Body of pancreas (tissue), 4 donors: Measurements from ENCODE around the gene RFT1. TPM values are rescaled to one million over a fixed set of nuclear protein-coding genes. Genes with fewer than 3 reads are reported as not detected.

Source experiments
- ATAC-seq: fragments of 150-250 bp; one replicate; pipeline ENCODE4 v1.9.1; 2016
- DNase-seq, 4 donors: peaks; one replicate each; pipeline ENCODE4 v3.0.0-alpha.2; 2019
- H3K27ac ChIP-seq, 4 donors: fragments of 200-600 bp; sonication (generic); 1 replicate in 3 of 4; 2 replicates in 1 of 4; pipeline versions ENCODE4 v1.5.1 to v1.6.1; 2016 to 2019; ENCODE audit warnings: mild to moderate bottlenecking in 1 of 4, mixed read lengths in 1 of 4, moderate library complexity in 1 of 4
- H3K27me3 ChIP-seq, 2 donors: fragments of 200-600 bp; sonication (generic); one replicate each; pipeline ENCODE4 v1.6.0; 2016; ENCODE audit warnings: mild to moderate bottlenecking in 1 of 2
- H3K36me3 ChIP-seq, 2 donors: fragments of 200-600 bp; sonication (generic); replicated peaks in 1 of 2; 2 replicates each; pipeline ENCODE4 v1.5.1; 2016; ENCODE audit warnings: low read depth in 2 of 2; ENCODE audit not compliant: insufficient read depth in 1 of 2
- H3K4me1 ChIP-seq: fragments of 200-600 bp; sonication (generic); one replicate; pipeline ENCODE4 v1.6.0; 2016
- H3K4me3 ChIP-seq, 2 donors: fragments of 200-600 bp; sonication (generic); 1 replicate in 1 of 2; 2 replicates in 1 of 2; pipeline ENCODE4 v1.5.1; 2016 to 2019
- H3K9me3 ChIP-seq, 3 donors: fragments of 200-600 bp; sonication (generic); 1 replicate in 2 of 3; 2 replicates in 1 of 3; pipeline ENCODE4 v1.5.1; 2016
- POLR2A ChIP-seq, 3 donors: fragments of 450-650 bp; IDR thresholded peaks; one replicate each; pipeline ENCODE4 v1.6.1; 2016; ENCODE audit warnings: antibody characterized with exemption in 3 of 3, mild to moderate bottlenecking in 2 of 3
- WGBS, 2 donors: methylation state at CpG; one replicate each; pipeline ENCODE4 v1.1.5; 2017; 5-methylcytosine and 5-hydroxymethylcytosine counted together
- intact Hi-C: fragments of 100-400 bp; cut with DNase I; formaldehyde crosslinking; loops from one replicate; pipeline ENCODE4 v1.15.1; 2023
- total RNA-seq, 2 donors: library from RNA; depleted of rRNA; stranded (reverse); fragments of >200 nt; gene quantifications; one replicate each; pipeline ENCODE4 v1.1.0, GENCODE V29; 2016
- TF ChIP-seq, protein P1 (sequence below), 7 experiments: fragments of 450-650 bp in 4 of 7; fragments of 200-600 bp in 3 of 7; sonication (generic) in 3 of 7; IDR thresholded peaks; one replicate each; pipeline ENCODE4 v1.5.1; 2016 to 2019; ENCODE audit warnings: antibody characterized with exemption in 7 of 7

The RFT1 gene
- total RNA-seq, 2 donors from 2014 or later, result 10.6 to 19.8 TPM

DNA sequence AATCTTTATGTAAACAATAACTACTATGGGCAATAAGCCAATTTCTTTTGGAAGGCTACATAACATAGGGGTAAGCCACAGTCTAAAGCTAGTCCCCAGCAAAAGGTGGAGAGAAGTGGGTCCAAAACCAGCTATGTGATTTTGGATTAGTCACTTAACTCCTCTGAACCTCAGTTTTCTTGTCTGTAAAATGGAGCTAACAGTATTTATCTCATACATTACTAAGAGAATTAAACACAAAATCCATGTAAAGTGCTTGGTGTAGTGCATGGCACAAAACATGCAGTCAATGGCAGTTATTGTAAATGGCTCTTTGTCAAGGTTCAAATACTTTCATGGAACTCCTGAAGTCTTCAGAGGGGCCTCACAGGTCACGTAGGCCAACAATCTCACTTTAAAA lies 13.3 kb downstream of the RFT1 start:
- Histone ChIP-seq H3K27me3 (no peaks in the 10 kb centered on the region), H3K9me3 (no peaks in the 10 kb centered on the region), H3K4me3 (no peak overlapping the region), H3K36me3 (peaks cover 7 to 24% of the 10 kb centered on the region in 2 donors), H3K27ac (no peak overlapping the region), H3K4me1 (peaks cover 27% of the 10 kb centered on the region)
- DNase-seq, result no peak
- ATAC-seq, result no peak
- 88 to 100% methylated on average over 1 of the region's 1 CpG for WGBS, 2 donors
- TF ChIP-seq, protein P1, sequence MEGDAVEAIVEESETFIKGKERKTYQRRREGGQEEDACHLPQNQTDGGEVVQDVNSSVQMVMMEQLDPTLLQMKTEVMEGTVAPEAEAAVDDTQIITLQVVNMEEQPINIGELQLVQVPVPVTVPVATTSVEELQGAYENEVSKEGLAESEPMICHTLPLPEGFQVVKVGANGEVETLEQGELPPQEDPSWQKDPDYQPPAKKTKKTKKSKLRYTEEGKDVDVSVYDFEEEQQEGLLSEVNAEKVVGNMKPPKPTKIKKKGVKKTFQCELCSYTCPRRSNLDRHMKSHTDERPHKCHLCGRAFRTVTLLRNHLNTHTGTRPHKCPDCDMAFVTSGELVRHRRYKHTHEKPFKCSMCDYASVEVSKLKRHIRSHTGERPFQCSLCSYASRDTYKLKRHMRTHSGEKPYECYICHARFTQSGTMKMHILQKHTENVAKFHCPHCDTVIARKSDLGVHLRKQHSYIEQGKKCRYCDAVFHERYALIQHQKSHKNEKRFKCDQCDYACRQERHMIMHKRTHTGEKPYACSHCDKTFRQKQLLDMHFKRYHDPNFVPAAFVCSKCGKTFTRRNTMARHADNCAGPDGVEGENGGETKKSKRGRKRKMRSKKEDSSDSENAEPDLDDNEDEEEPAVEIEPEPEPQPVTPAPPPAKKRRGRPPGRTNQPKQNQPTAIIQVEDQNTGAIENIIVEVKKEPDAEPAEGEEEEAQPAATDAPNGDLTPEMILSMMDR (IDR thresholded peaks at IDR 0.05), result no peak
- TF ChIP-seq POLR2A (IDR thresholded peaks at IDR 0.05), result no peak
- intact Hi-C loops, result no loop called here

DNA sequence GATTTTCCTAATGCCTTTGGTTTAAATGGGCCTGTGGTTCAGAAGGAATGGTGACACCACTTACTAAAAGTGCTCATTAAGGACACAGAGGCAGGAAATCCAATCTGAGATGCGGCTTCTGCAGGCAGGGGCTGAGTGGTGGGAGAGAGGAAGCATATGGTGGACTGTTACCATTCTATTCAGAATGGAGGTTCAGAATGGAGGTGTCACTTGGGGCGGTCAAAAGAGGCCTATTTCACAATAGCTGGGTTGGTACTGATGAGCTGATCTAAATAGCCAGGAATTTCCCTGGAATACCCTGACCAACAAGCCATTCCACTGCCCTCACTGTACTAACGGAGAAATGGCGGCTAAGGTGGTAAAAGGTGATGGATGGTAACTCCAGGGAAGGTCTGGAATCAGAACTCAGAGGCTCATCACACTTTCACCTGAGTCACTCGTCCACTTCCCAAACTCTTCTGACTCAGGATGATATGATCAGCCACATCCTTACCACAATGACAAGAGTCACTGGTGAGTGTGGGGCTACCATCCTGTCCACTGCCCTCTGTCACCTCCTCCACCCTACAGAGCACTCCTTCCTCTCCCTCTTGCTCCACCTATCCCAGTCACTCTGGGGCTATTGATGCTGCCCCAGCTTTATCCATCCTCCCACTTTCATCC lies 15.7 kb downstream of the RFT1 start:
- no peak for TF ChIP-seq POLR2A (IDR thresholded peaks at IDR 0.05)
- TF ChIP-seq, protein P1 (IDR thresholded peaks at IDR 0.05), result no peak
- no peak for ATAC-seq
- 80 to 93% methylated on average over 5 of the region's 5 CpGs for WGBS, 2 donors
- Histone ChIP-seq H3K27me3 (no peaks in the 10 kb centered on the region), H3K4me3 (no peak overlapping the region), H3K4me1 (peaks cover 18% of the 10 kb centered on the region), H3K36me3 (peaks cover 0 to 15% of the 10 kb centered on the region in 2 donors), H3K9me3 (no peaks in the 10 kb centered on the region), H3K27ac (no peak overlapping the region)
- intact Hi-C loops, result loop anchor here (5.0 kb wide), 1 partner anchor 83 kb away; no protein-coding TSS in a partner anchor
- DNase-seq, result no peak

DNA sequence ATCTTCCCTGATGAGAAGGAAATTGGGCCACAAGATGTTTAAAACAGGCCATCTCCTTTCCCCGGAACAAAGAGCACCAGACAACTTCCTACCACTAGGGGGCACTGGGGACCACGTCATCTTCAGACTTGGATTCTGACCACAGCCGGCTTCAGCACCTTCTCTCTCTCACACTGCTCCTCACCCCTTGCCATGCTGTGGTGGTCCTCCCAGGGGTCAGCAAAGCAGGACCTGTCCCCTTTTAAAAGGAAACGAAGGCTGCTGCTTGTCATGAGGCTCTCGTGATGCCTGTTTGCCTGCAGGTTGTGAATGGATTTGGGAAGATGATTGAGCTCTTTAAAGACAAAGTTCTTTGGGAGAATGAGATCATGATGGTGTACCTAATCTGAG lies 16.2 kb downstream of the RFT1 start:
- no peaks in the 10 kb centered on the region for H3K9me3 ChIP-seq
- 4 to 5% methylated on average over 5 of the region's 5 CpGs for WGBS, 2 donors
- H3K4me3 ChIP-seq, result no peak overlapping the region
- peaks cover 18% of the 10 kb centered on the region for H3K4me1 ChIP-seq
- DNase-seq (peak; percentile 84 to 86 (median 86)), ATAC-seq (peak; percentile 89)
- intact Hi-C loops, result loop anchor here (5.0 kb wide), 1 partner anchor 83 kb away; no protein-coding TSS in a partner anchor
- no peak overlapping the region for H3K27ac ChIP-seq
- peaks cover 0 to 13% of the 10 kb centered on the region in 2 donors for H3K36me3 ChIP-seq
- TF ChIP-seq, protein P1 (IDR thresholded peaks at IDR 0.05), result peak; percentile 82 to 94 (median 92)
- no peak for TF ChIP-seq POLR2A (IDR thresholded peaks at IDR 0.05)
- no peaks in the 10 kb centered on the region for H3K27me3 ChIP-seq

DNA sequence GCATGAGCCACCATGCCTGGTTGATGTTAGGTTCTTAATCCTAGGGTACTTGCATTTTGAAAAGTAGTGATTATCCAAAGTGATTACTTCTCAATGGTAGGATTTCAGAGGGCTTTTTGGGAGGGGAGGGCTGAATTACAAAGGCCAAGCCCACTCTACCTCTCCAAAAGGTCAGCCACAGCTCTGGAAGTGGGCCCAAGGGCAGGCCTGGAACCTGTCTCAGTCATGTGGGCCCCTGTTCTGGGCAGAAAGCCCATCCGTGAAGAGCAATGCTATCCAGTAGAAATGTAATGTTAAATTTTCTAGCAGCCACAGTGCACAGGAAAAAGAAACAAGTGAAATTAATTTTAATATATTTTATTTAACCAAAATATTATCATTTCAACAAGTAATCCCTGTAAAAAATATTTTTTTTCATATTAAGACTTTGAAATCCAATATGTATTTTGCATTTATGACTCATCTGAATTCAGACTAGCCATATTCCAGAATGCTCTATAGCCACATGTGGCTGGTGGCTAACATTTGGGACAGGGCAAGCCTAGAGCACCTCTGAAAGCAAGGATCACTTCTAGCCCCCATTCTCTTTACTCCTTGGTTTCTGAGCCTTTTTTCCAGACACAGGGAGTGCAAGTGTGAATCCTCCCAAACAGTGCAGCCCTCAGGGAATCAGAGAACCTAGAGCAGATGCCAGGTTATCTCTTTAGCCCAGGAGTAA lies 16.8 kb downstream of the RFT1 start:
- 53 to 64% methylated on average over 1 of the region's 1 CpG for WGBS, 2 donors
- no peak for TF ChIP-seq POLR2A (IDR thresholded peaks at IDR 0.05)
- TF ChIP-seq, protein P1 (IDR thresholded peaks at IDR 0.05), result no peak
- Histone ChIP-seq H3K9me3 (no peaks in the 10 kb centered on the region), H3K27me3 (no peaks in the 10 kb centered on the region), H3K4me1 (peaks cover 18% of the 10 kb centered on the region), H3K36me3 (peaks cover 0 to 10% of the 10 kb centered on the region in 2 donors), H3K27ac (no peak overlapping the region), H3K4me3 (no peak overlapping the region)
- peak in 2 of 4 donors; percentile 42 to 44 for DNase-seq
- ATAC-seq, result no peak
- intact Hi-C loops, result loop anchor here (5.0 kb wide), 1 partner anchor 84 kb away; no protein-coding TSS in a partner anchor
